ENCODE data around the gene MPHOSPH10. TPM values are rescaled to one million over a fixed set of nuclear protein-coding genes. Genes with fewer than 3 reads are reported as not detected.
"Not testable (repeated sequence)": the region's sequence is repeated elsewhere in the genome, so short reads cannot be mapped to it uniquely, and the experiment has no call there.

The MPHOSPH10 gene
- total RNA-seq, 2 experiments from 2014 or later = 41.7 to 47.0 TPM

- H3K4me1 Mint-ChIP-seq (ENCODE audit: low read depth) = no peaks in the 10 kb centered on the region
- peak; percentile 64 for DNase-seq
- TF ChIP-seq, protein P1, sequence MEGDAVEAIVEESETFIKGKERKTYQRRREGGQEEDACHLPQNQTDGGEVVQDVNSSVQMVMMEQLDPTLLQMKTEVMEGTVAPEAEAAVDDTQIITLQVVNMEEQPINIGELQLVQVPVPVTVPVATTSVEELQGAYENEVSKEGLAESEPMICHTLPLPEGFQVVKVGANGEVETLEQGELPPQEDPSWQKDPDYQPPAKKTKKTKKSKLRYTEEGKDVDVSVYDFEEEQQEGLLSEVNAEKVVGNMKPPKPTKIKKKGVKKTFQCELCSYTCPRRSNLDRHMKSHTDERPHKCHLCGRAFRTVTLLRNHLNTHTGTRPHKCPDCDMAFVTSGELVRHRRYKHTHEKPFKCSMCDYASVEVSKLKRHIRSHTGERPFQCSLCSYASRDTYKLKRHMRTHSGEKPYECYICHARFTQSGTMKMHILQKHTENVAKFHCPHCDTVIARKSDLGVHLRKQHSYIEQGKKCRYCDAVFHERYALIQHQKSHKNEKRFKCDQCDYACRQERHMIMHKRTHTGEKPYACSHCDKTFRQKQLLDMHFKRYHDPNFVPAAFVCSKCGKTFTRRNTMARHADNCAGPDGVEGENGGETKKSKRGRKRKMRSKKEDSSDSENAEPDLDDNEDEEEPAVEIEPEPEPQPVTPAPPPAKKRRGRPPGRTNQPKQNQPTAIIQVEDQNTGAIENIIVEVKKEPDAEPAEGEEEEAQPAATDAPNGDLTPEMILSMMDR (IDR thresholded peaks at IDR 0.05) = peak; percentile 69
- H3K36me3 Mint-ChIP-seq (ENCODE audit: low read depth) = no peaks in the 10 kb centered on the region
- H3K27ac Mint-ChIP-seq = no peak overlapping the region
- peaks cover under 1% of the 10 kb centered on the region for H3K9me3 Mint-ChIP-seq
- ChIA-PET POLR2A (interaction anchor here (0.8 kb wide), 1 partner anchor 30 kb away, joined by 3 read pairs; the partner anchor contains the start of genes MCEE and MPHOSPH10), CTCF (interaction anchor here (0.7 to 5.5 kb wide), 31 partner anchors 9 to 410 kb away, joined by 3 to 71 read pairs (median 4); partner anchors contain the start of genes MCEE, MPHOSPH10 and NAGK)
- intact Hi-C loops (cut with micrococcal nuclease) = no loop called here
- peak; percentile 74 for ATAC-seq
- peaks cover 5% of the 10 kb centered on the region for H3K27me3 Mint-ChIP-seq
- no peak overlapping the region for H3K4me3 Mint-ChIP-seq
Observed at GRCh38 chr2:71100195-71100964, 30.1 kb upstream of the MPHOSPH10 start.

DNA sequence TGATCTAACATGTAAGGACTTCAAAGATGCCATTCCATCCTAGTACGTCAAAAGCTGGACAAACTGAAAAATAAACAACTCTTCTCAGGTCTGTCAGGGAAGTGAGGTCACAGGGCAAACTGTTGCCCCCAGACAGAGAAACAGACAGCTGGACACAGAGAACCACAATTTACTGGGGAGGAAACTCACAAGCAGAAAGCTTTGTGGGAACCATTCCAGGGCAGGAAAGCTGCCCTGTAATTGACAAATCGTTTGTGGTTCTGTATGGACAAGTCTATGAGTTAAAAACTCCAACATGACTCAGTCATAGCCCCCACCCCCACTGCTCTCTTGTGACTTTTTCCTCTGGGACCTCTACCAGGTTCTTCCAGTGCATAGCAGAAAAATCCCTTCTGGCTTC, 28.8 kb upstream of the MPHOSPH10 start:
- Mint-ChIP-seq H3K36me3 (ENCODE audit: low read depth) (no peaks in the 10 kb centered on the region), H3K27me3 (peaks cover 5% of the 10 kb centered on the region), H3K4me3 (no peak overlapping the region), H3K27ac (no peak overlapping the region), H3K4me1 (ENCODE audit: low read depth) (no peaks in the 10 kb centered on the region), H3K9me3 (peaks cover 1% of the 10 kb centered on the region)
- CTCF ChIA-PET = interaction anchor here (1.2 to 5.5 kb wide), 10 partner anchors 9 to 409 kb away, joined by 3 to 71 read pairs (median 6); partner anchors contain the start of gene NAGK
- no peak for DNase-seq
- POLR2A ChIA-PET = no interaction called here
- TF ChIP-seq, protein P1 (IDR thresholded peaks at IDR 0.05) = no peak
- intact Hi-C loops (cut with micrococcal nuclease) = no loop called here
- ATAC-seq = no peak

- Mint-ChIP-seq H3K27ac (no peak overlapping the region), H3K4me1 (ENCODE audit: low read depth) (no peaks in the 10 kb centered on the region), H3K36me3 (ENCODE audit: low read depth) (no peaks in the 10 kb centered on the region), H3K9me3 (peaks cover 1% of the 10 kb centered on the region), H3K27me3 (peaks cover 3% of the 10 kb centered on the region), H3K4me3 (no peak overlapping the region)
- DNase-seq = no peak
- no peak for ATAC-seq
- ChIA-PET CTCF (interaction anchor here (3.5 to 5.5 kb wide), 2 partner anchors 7 to 33 kb away, joined by 31 to 71 read pairs; partner anchors contain the start of gene NAGK), POLR2A (no interaction called here)
- TF ChIP-seq, protein P1 (IDR thresholded peaks at IDR 0.05) = no peak
- intact Hi-C loops (cut with micrococcal nuclease) = no loop called here
Observed at GRCh38 chr2:71102981-71103681, 27.3 kb upstream of the MPHOSPH10 start.

GRCh38 chr2:71103809-71104208, 26.6 kb upstream of the MPHOSPH10 start:
- peaks cover 1% of the 10 kb centered on the region for H3K9me3 Mint-ChIP-seq
- ChIA-PET CTCF (no interaction called here), POLR2A (no interaction called here)
- H3K27ac Mint-ChIP-seq = no peak overlapping the region
- ATAC-seq = no peak
- H3K4me1 Mint-ChIP-seq (ENCODE audit: low read depth) = no peaks in the 10 kb centered on the region
- no peak overlapping the region for H3K4me3 Mint-ChIP-seq
- intact Hi-C loops (cut with micrococcal nuclease) = no loop called here
- H3K36me3 Mint-ChIP-seq (ENCODE audit: low read depth) = peaks cover 2% of the 10 kb centered on the region
- DNase-seq = no peak
- TF ChIP-seq, protein P1 (IDR thresholded peaks at IDR 0.05) = no peak
- peaks cover 3% of the 10 kb centered on the region for H3K27me3 Mint-ChIP-seq

DNA sequence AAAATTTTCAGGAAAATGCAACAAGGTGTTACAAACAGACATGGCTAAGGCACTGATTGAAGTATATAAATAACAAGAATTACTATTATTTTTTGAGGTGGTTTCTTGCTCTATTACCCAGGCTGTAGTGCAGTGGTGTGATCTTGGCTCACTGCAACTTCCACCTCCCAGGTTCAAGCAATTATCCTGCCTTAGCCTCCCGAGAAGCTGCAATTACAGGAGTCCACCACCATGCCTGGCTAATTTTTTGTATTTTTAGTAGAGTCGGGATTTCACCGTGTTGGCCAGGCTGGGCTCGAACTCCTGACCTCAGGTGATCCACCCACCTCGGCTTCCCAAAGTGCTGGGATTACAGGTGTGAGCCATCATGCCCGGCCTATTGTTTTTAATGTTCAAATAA, 24.0 kb upstream of the MPHOSPH10 start:
- H3K4me1 Mint-ChIP-seq (ENCODE audit: low read depth); H3K27me3 Mint-ChIP-seq; H3K4me3 Mint-ChIP-seq; H3K36me3 Mint-ChIP-seq (ENCODE audit: low read depth); intact Hi-C loops (cut with micrococcal nuclease); H3K27ac Mint-ChIP-seq; DNase-seq; H3K9me3 Mint-ChIP-seq; ATAC-seq: not testable (repeated sequence)
- ChIA-PET POLR2A (interaction anchor here (1.0 kb wide), 1 partner anchor 24 kb away, joined by 3 read pairs; the partner anchor contains the start of gene MPHOSPH10), CTCF (interaction anchor here (0.9 kb wide), 1 partner anchor 10 kb away, joined by 4 read pairs; no protein-coding TSS in a partner anchor)
